Measurements from ENCODE around the gene RAB31. TPM values are rescaled to one million over a fixed set of nuclear protein-coding genes. Genes with fewer than 3 reads are reported as not detected.

The RAB31 gene
- polyA plus RNA-seq, 1 donor (not counting 4 experiments of a cell fraction or from before 2014, with no cell fraction given): 47.0 TPM

DNA sequence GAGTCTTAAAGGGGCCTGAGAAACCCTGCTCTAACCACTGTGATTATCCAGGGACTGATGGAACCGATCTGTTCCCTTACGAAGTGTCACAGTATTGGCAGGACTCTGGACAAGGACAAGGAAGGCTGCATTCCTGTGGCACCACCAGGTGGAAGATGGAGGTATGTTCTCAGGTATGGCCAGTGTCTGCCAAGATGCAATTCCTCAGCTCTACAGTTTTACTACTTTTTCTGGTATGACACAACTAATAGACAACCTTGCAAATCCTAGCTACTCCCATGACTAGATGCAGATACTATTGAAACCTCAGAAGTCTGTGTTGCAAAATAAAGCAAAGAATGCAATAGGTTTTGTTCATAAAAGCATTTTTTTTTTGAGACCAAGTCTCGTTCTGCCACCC lies 14.6 kb downstream of the RAB31 start:
- Histone ChIP-seq H3K79me2 (ENCODE audit: control insufficient read depth, insufficient read depth, low read length) (peaks cover 30% of the 10 kb centered on the region), H3K4me1 (ENCODE audit: control insufficient read depth, extremely low read depth, insufficient read depth, low read length) (peaks cover 18% of the 10 kb centered on the region), H3K4me3 (ENCODE audit: control insufficient read depth in 2 of 3, extremely low read depth in 1 of 3, insufficient read depth in 2 of 3, low read depth in 1 of 3, low read length in 3 of 3) (no peak overlapping the region), H3K9me1 (ENCODE audit: control insufficient read depth, extremely low read depth, insufficient read depth, low read length) (peaks cover 3% of the 10 kb centered on the region), H3K27me3 (ENCODE audit: control insufficient read depth, extremely low read depth, insufficient read depth, low read length) (no peaks in the 10 kb centered on the region), H3K27ac (ENCODE audit: control insufficient read depth, insufficient read depth, low read length) (no peak overlapping the region), H3K4me2 (ENCODE audit: control insufficient read depth, extremely low read depth, insufficient read depth, low read depth, low read length) (peak overlapping the region; percentile 11), H3K9me3 (ENCODE audit: control insufficient read depth, low read depth, low read length) (no peaks in the 10 kb centered on the region), H3K9ac (ENCODE audit: control insufficient read depth, extremely low read depth, insufficient read depth, low read length) (no peak overlapping the region), H2AFZ (ENCODE audit: control insufficient read depth, low read length) (no peak overlapping the region), H3K36me3 (ENCODE audit: control insufficient read depth in 2 of 2, extremely low read depth in 1 of 2, insufficient read depth in 2 of 2, low read length in 2 of 2) (peaks cover 0 to 5% of the 10 kb centered on the region in 2 experiments), H4K20me1 (ENCODE audit: control insufficient read depth, extremely low read depth, insufficient read depth, low read length) (no peaks in the 10 kb centered on the region)
- DNase-seq (ENCODE audit: low read depth, low spot score): no peak
- dilution Hi-C loops (cut with MboI; ENCODE audit: extremely low pct_ligation_motif_present, low sequenced_read_pairs): no loop called here
- TF ChIP-seq EZH2 (IDR thresholded peaks at IDR 0.05; ENCODE audit: low read length): no peak
- TF ChIP-seq, protein P1, sequence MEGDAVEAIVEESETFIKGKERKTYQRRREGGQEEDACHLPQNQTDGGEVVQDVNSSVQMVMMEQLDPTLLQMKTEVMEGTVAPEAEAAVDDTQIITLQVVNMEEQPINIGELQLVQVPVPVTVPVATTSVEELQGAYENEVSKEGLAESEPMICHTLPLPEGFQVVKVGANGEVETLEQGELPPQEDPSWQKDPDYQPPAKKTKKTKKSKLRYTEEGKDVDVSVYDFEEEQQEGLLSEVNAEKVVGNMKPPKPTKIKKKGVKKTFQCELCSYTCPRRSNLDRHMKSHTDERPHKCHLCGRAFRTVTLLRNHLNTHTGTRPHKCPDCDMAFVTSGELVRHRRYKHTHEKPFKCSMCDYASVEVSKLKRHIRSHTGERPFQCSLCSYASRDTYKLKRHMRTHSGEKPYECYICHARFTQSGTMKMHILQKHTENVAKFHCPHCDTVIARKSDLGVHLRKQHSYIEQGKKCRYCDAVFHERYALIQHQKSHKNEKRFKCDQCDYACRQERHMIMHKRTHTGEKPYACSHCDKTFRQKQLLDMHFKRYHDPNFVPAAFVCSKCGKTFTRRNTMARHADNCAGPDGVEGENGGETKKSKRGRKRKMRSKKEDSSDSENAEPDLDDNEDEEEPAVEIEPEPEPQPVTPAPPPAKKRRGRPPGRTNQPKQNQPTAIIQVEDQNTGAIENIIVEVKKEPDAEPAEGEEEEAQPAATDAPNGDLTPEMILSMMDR (optimal IDR thresholded peaks at IDR 0.05 in 1 of 3, IDR thresholded peaks at IDR 0.05 in 1 of 3, conservative IDR thresholded peaks at IDR 0.05 in 1 of 3; ENCODE audit: extremely low read depth in 1 of 3, insufficient read depth in 2 of 3, low read length in 3 of 3): peak; percentile 73 to 98 (median 93)
- FAIRE-seq: peak; percentile 95

GRCh38 chr18:9724797-9725585 lies 16.9 kb downstream of the RAB31 start:
- H3K79me2 ChIP-seq (ENCODE audit: control insufficient read depth, insufficient read depth, low read length): peaks cover 29% of the 10 kb centered on the region
- no peak overlapping the region for H3K27ac ChIP-seq (ENCODE audit: control insufficient read depth, insufficient read depth, low read length)
- dilution Hi-C loops (cut with MboI; ENCODE audit: extremely low pct_ligation_motif_present, low sequenced_read_pairs): no loop called here
- no peak overlapping the region for H2AFZ ChIP-seq (ENCODE audit: control insufficient read depth, low read length)
- peaks cover 3% of the 10 kb centered on the region for H3K9me1 ChIP-seq (ENCODE audit: control insufficient read depth, extremely low read depth, insufficient read depth, low read length)
- no peak overlapping the region for H3K9ac ChIP-seq (ENCODE audit: control insufficient read depth, extremely low read depth, insufficient read depth, low read length)
- no peaks in the 10 kb centered on the region for H3K9me3 ChIP-seq (ENCODE audit: control insufficient read depth, low read depth, low read length)
- H3K36me3 ChIP-seq (ENCODE audit: control insufficient read depth in 2 of 2, extremely low read depth in 1 of 2, insufficient read depth in 2 of 2, low read length in 2 of 2): peaks cover 0 to 5% of the 10 kb centered on the region in 2 experiments
- H3K4me3 ChIP-seq (ENCODE audit: control insufficient read depth in 2 of 3, extremely low read depth in 1 of 3, insufficient read depth in 2 of 3, low read depth in 1 of 3, low read length in 3 of 3): no peak overlapping the region
- peaks cover 14% of the 10 kb centered on the region for H3K4me1 ChIP-seq (ENCODE audit: control insufficient read depth, extremely low read depth, insufficient read depth, low read length)
- TF ChIP-seq, protein P1 (optimal IDR thresholded peaks at IDR 0.05 in 1 of 3, IDR thresholded peaks at IDR 0.05 in 1 of 3, conservative IDR thresholded peaks at IDR 0.05 in 1 of 3; ENCODE audit: extremely low read depth in 1 of 3, insufficient read depth in 2 of 3, low read length in 3 of 3): no peak
- no peak for TF ChIP-seq EZH2 (IDR thresholded peaks at IDR 0.05; ENCODE audit: low read length)
- no peak for FAIRE-seq
- no peak overlapping the region for H3K4me2 ChIP-seq (ENCODE audit: control insufficient read depth, extremely low read depth, insufficient read depth, low read depth, low read length)
- no peak for DNase-seq (ENCODE audit: low read depth, low spot score)
- H3K27me3 ChIP-seq (ENCODE audit: control insufficient read depth, extremely low read depth, insufficient read depth, low read length): no peaks in the 10 kb centered on the region
- H4K20me1 ChIP-seq (ENCODE audit: control insufficient read depth, extremely low read depth, insufficient read depth, low read length): no peaks in the 10 kb centered on the region

Measured in keratinocyte (primary cell).